Measurements from ENCODE around the gene RIMS1. TPM values are rescaled to one million over a fixed set of nuclear protein-coding genes. Genes with fewer than 3 reads are reported as not detected.
"Not testable (repeated sequence)": the region's sequence is repeated elsewhere in the genome, so short reads cannot be mapped to it uniquely, and the experiment has no call there.

Gene RIMS1
- total and polyA plus RNA-seq, 9 donors = 0.40 to 5.7 (median 0.71) TPM

DNA sequence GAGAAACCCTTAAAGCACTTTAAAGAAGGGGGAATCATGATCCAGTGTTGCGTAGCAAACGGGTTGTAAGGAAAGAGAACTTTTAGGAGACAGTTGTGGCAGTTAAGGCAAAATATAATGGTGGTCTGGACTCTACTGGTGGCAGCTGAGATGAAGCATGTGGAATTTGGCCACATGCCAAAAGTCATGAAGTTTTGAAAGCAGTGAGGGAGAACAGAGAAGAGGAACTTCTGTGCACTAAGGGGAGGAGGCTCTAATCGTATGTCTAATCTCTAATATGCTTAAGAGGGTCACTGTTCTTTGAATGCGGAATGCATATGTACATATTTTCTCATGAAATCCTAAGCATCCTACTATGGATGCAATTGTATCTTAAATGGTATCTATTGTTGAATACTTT is 91.5 kb downstream of the RIMS1 start:
- peak; percentile 14 for DNase-seq
- Histone ChIP-seq H3K4me3 (ENCODE audit: low read length) (no peak overlapping the region), H3K36me3 (ENCODE audit: control insufficient read depth, insufficient read depth, low read length) (no peaks in the 10 kb centered on the region), H3K27me3 (ENCODE audit: control insufficient read depth, insufficient read depth, low read length) (no peaks in the 10 kb centered on the region), H3K27ac (ENCODE audit: low read length) (no peak overlapping the region), H3K9me3 (replicated peaks; ENCODE audit: control insufficient read depth, low read depth, low read length) (no peaks in the 10 kb centered on the region), H3K4me1 (ENCODE audit: control insufficient read depth, insufficient read depth, low read length) (no peaks in the 10 kb centered on the region)
- 93% methylated on average over 2 of the region's 4 CpGs for WGBS (ENCODE audit: insufficient coverage)

DNA sequence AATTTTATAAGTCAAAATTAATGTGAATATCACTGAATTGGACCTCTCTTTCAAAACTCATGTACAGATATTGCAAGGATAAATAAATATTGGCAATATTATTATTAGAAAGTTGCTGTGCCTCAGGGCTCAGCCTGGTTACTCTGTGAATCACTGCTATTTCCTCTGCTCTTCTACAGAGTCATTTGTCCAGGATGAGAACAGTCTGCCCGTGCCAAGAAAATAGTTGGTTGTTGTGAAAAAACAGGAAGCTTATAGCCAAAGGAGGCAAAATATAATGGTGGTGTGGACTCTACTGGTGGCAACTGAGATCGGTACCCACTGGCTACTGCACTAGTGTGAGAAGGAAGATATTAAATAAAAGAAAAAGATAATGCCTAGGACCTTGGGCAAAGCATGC is 93.6 kb downstream of the RIMS1 start:
- DNase-seq = no peak
- no peak overlapping the region for H3K4me3 ChIP-seq (ENCODE audit: low read length)
- no peaks in the 10 kb centered on the region for H3K4me1 ChIP-seq (ENCODE audit: control insufficient read depth, insufficient read depth, low read length)
- WGBS (ENCODE audit: insufficient coverage) = 80% methylated on average over 1 of the region's 2 CpGs
- no peaks in the 10 kb centered on the region for H3K36me3 ChIP-seq (ENCODE audit: control insufficient read depth, insufficient read depth, low read length)
- no peak overlapping the region for H3K27ac ChIP-seq (ENCODE audit: low read length)
- H3K27me3 ChIP-seq (ENCODE audit: control insufficient read depth, insufficient read depth, low read length) = no peaks in the 10 kb centered on the region
- no peaks in the 10 kb centered on the region for H3K9me3 ChIP-seq (replicated peaks; ENCODE audit: control insufficient read depth, low read depth, low read length)

DNA sequence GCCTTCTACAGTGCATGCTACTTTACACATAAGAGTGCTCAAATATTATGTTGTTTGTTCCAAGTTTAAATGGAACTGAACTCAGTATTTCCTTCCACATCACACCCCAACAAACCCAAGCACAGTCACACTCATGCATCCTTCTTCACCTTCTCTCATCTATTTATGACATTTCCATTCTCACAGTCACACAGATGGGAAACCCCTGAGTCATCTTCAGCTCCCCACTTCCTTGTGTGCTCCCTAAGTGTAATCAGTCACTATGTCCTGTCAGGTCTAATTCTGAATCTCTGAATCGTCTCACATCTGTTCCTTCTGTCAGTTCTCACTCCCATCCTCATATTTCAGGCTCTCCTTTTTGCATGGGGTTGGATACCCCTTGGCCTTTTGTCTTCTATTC is 96.0 kb downstream of the RIMS1 start:
- Histone ChIP-seq H3K27ac (ENCODE audit: low read length) (no peak overlapping the region), H3K36me3 (ENCODE audit: control insufficient read depth, insufficient read depth, low read length) (no peaks in the 10 kb centered on the region), H3K27me3 (ENCODE audit: control insufficient read depth, insufficient read depth, low read length) (no peaks in the 10 kb centered on the region), H3K4me1 (ENCODE audit: control insufficient read depth, insufficient read depth, low read length) (no peaks in the 10 kb centered on the region), H3K9me3 (replicated peaks; ENCODE audit: control insufficient read depth, low read depth, low read length) (no peaks in the 10 kb centered on the region), H3K4me3 (ENCODE audit: low read length) (no peak overlapping the region)
- DNase-seq = no peak
- WGBS (ENCODE audit: insufficient coverage) = 50% methylated on average over 1 of the region's 1 CpG

DNA sequence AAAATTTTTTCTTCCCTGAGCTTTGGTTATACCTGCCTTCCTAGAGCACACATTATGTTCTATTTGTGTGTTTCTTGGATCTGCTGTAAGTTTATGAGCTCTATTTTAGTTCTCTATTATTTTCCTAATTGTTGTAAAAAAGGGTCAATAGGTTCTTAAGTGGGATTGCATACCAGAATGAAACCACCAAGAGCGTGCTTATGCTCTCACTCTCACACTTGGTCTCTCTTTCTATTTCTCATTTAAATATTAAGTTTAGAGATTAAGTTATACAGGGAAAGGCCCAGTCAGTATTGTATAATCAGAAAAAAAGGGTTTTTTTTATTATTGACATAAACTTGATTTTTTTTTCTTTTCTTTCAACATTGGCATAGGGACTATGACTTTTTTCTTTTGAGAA is 96.8 kb downstream of the RIMS1 start:
- Histone ChIP-seq H3K27me3 (ENCODE audit: control insufficient read depth, insufficient read depth, low read length) (no peaks in the 10 kb centered on the region), H3K36me3 (ENCODE audit: control insufficient read depth, insufficient read depth, low read length) (no peaks in the 10 kb centered on the region), H3K4me3 (ENCODE audit: low read length) (no peak overlapping the region), H3K4me1 (ENCODE audit: control insufficient read depth, insufficient read depth, low read length) (no peaks in the 10 kb centered on the region), H3K27ac (ENCODE audit: low read length) (no peak overlapping the region), H3K9me3 (replicated peaks; ENCODE audit: control insufficient read depth, low read depth, low read length) (no peaks in the 10 kb centered on the region)
- no peak for DNase-seq
- WGBS (ENCODE audit: insufficient coverage) = no CpG with 5 or more reads among the region's 1 CpG

DNA sequence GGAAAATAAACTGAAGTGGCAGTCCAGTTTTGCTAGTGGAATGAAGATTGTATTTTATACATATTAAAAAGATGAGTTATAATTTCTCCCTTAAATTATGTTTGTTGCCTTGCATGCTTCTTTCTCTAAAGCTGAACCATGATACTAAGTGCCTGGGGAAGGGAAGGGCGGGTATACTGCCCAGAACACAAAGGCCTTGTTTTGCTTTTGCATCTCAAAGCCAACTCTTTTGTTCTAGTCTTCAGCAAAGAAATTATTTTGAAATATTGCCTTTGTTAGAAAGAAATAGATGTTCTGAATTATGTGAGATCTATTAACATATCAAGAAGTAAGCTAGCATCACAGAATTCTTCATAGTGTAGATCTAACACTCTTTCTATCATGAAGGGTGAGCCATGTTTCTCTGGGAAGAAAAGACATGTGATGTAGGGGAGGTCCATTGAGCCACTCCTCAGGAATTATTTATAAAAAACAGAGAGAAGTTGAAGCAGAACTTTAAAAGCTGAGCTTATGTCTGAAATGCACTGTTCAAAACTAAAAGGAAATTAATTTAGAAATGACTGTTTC is 108.4 kb downstream of the RIMS1 start:
- Histone ChIP-seq H3K27me3 (ENCODE audit: control insufficient read depth, insufficient read depth, low read length) (no peaks in the 10 kb centered on the region), H3K9me3 (replicated peaks; ENCODE audit: control insufficient read depth, low read depth, low read length) (no peaks in the 10 kb centered on the region), H3K4me1 (ENCODE audit: control insufficient read depth, insufficient read depth, low read length) (no peaks in the 10 kb centered on the region), H3K27ac (ENCODE audit: low read length) (no peak overlapping the region), H3K36me3 (ENCODE audit: control insufficient read depth, insufficient read depth, low read length) (no peaks in the 10 kb centered on the region), H3K4me3 (ENCODE audit: low read length) (no peak overlapping the region)
- WGBS (ENCODE audit: insufficient coverage) = no CpG with 5 or more reads among the region's 1 CpG
- DNase-seq = peak; percentile 1

DNA sequence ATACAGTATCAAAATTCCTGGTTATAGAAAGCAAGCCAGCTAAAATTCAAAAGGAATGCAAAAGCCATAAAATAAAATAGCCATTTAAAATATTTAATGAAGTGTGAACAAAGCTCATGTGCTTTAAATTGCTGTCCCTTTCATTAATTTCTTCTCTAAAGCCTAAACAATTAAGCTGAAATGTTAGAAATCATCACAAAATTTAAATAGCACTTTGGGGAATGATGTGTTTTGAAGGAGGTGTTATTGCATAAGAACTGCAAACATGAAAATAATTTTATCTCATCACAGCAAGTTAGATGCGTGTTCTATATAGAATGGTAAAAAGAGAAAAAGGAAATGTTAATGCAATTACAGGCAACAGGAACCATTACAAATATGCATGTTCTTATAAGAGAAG is 111.0 kb downstream of the RIMS1 start:
- Histone ChIP-seq H3K27me3 (ENCODE audit: control insufficient read depth, insufficient read depth, low read length) (no peaks in the 10 kb centered on the region), H3K36me3 (ENCODE audit: control insufficient read depth, insufficient read depth, low read length) (no peaks in the 10 kb centered on the region), H3K4me1 (ENCODE audit: control insufficient read depth, insufficient read depth, low read length) (no peaks in the 10 kb centered on the region), H3K4me3 (ENCODE audit: low read length) (no peak overlapping the region), H3K9me3 (replicated peaks; ENCODE audit: control insufficient read depth, low read depth, low read length) (no peaks in the 10 kb centered on the region), H3K27ac (ENCODE audit: low read length) (no peak overlapping the region)
- no peak for DNase-seq
- WGBS (ENCODE audit: insufficient coverage) = no CpG with 5 or more reads among the region's 1 CpG

DNA sequence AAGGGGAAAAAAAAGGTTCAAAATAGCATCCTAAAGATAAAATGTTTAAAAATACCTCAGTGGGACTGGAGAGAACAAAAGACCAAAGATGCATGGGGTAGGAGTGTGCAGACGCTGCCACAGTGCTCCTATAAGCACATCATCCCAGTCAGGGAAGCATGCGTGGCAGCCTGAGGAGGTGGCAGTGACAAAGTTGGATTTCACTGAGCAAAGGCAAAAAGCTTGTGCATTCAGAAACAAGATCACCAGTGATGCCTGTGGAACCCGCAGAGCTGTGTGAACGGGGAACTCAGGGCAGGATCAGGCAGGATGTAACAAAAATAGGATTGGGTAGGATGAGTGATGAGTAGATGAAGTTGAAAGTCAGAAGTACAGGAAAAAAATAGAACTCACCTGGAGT is 116.1 kb downstream of the RIMS1 start:
- 76% methylated on average over 4 of the region's 4 CpGs for WGBS (ENCODE audit: insufficient coverage)
- Histone ChIP-seq H3K27ac (ENCODE audit: low read length) (no peak overlapping the region), H3K27me3 (ENCODE audit: control insufficient read depth, insufficient read depth, low read length) (no peaks in the 10 kb centered on the region), H3K9me3 (replicated peaks; ENCODE audit: control insufficient read depth, low read depth, low read length) (peaks cover 13% of the 10 kb centered on the region), H3K4me3 (ENCODE audit: low read length) (no peak overlapping the region), H3K36me3 (ENCODE audit: control insufficient read depth, insufficient read depth, low read length) (no peaks in the 10 kb centered on the region), H3K4me1 (ENCODE audit: control insufficient read depth, insufficient read depth, low read length) (no peaks in the 10 kb centered on the region)
- no peak for DNase-seq

DNA sequence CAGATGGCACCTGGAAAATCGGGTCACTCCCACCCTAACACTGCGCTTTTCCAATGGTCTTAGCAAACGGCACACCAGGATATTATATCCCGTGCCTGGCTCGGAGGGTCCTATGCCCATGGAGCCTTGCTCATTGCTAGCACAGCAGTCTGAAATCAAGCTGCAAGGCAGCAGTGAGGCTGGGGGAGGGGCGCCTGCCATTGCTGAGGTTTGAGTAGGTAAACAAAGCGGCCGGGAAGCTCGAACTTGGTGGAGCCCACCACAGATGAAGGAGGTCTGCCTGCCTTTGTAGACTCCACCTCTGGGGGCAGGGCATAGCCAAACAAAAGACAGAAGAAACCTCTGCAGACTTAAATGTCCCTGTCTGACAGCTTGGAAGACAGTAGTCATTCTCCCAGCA is 120.2 kb downstream of the RIMS1 start:
- not testable (repeated sequence) for H3K4me3 ChIP-seq (ENCODE audit: low read length); H3K36me3 ChIP-seq (ENCODE audit: control insufficient read depth, insufficient read depth, low read length); H3K27me3 ChIP-seq (ENCODE audit: control insufficient read depth, insufficient read depth, low read length); DNase-seq; H3K27ac ChIP-seq (ENCODE audit: low read length); H3K4me1 ChIP-seq (ENCODE audit: control insufficient read depth, insufficient read depth, low read length)
- H3K9me3 ChIP-seq (replicated peaks; ENCODE audit: control insufficient read depth, low read depth, low read length) = peaks cover 13% of the 10 kb centered on the region
- 94% methylated on average over 5 of the region's 9 CpGs for WGBS (ENCODE audit: insufficient coverage)

DNA sequence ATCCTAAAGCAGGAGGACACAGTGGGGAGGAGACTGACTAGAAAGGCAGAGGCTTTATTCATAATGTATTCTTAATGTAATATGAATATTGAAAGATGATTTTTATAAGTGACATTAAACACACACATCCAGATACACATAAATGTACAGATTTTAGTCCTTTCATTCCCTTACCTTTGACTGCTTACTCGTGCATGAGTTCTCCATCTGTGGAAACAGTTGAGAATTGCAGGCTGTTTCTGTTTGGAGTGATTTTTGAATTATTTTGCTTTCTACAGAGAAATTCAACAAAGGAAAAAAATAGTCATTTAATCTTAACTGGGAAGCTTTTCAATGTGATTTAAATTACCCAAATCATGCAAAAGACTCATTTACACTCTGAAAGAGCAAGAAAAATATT is 136.5 kb downstream of the RIMS1 start:
- DNase-seq = peak; percentile 2
- H3K4me3 ChIP-seq (ENCODE audit: low read length) = no peak overlapping the region
- WGBS (ENCODE audit: insufficient coverage) = no CpG with 5 or more reads among the region's 1 CpG
- H3K27ac ChIP-seq (ENCODE audit: low read length) = no peak overlapping the region
- no peaks in the 10 kb centered on the region for H3K27me3 ChIP-seq (ENCODE audit: control insufficient read depth, insufficient read depth, low read length)
- H3K9me3 ChIP-seq (replicated peaks; ENCODE audit: control insufficient read depth, low read depth, low read length) = no peaks in the 10 kb centered on the region
- H3K36me3 ChIP-seq (ENCODE audit: control insufficient read depth, insufficient read depth, low read length) = no peaks in the 10 kb centered on the region
- no peaks in the 10 kb centered on the region for H3K4me1 ChIP-seq (ENCODE audit: control insufficient read depth, insufficient read depth, low read length)

DNA sequence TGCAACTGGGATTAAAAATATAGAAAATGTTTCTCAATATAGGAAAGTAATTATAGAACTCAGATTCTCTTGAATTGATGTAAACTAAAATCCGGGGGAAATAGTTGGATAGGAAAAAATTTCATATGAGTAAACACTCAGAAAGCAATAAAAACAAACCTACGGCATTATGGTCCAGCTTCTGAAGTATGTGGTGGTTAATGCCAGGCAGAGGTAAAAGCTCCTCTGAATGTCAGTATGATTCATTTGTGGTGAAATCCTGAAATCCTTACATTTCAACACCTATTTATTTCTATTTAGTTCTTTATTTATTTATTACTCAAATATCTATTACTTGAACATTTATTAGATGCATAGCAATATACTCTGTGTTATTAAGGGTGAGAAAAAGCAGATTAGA is 145.1 kb downstream of the RIMS1 start:
- no peaks in the 10 kb centered on the region for H3K27me3 ChIP-seq (ENCODE audit: control insufficient read depth, insufficient read depth, low read length)
- H3K4me3 ChIP-seq (ENCODE audit: low read length) = no peak overlapping the region
- DNase-seq = no peak
- no peaks in the 10 kb centered on the region for H3K36me3 ChIP-seq (ENCODE audit: control insufficient read depth, insufficient read depth, low read length)
- no peak overlapping the region for H3K27ac ChIP-seq (ENCODE audit: low read length)
- H3K9me3 ChIP-seq (replicated peaks; ENCODE audit: control insufficient read depth, low read depth, low read length) = no peaks in the 10 kb centered on the region
- WGBS (ENCODE audit: insufficient coverage) = no CpG with 5 or more reads among the region's 2 CpGs
- H3K4me1 ChIP-seq (ENCODE audit: control insufficient read depth, insufficient read depth, low read length) = no peaks in the 10 kb centered on the region

DNA sequence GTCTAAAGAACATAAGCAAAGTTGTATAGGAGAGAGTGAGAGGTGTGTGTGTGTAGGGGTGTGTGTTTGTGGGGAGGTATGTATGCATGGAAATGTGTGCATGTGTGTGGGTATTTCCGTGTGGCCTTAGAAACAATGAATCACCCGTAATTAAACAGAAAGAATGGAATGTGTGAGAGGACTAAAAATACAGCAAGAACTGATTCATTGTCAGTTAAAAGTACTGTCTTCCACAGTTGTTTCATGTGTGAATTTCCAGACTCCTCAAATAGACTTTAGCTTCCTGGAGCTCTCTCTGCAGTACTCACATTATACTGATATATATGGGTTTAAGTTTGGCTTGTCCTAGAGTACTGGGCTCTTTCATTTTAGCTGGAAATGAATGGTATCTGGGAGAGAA is 145.7 kb downstream of the RIMS1 start:
- DNase-seq = no peak
- WGBS (ENCODE audit: insufficient coverage) = 60% methylated on average over 1 of the region's 2 CpGs

More for the DNA sequence above, 145.7 kb downstream of the RIMS1 start:
- Histone ChIP-seq H3K9me3 (replicated peaks; ENCODE audit: control insufficient read depth, low read depth, low read length) (no peaks in the 10 kb centered on the region), H3K36me3 (ENCODE audit: control insufficient read depth, insufficient read depth, low read length) (no peaks in the 10 kb centered on the region), H3K4me3 (ENCODE audit: low read length) (no peak overlapping the region), H3K4me1 (ENCODE audit: control insufficient read depth, insufficient read depth, low read length) (no peaks in the 10 kb centered on the region), H3K27me3 (ENCODE audit: control insufficient read depth, insufficient read depth, low read length) (no peaks in the 10 kb centered on the region), H3K27ac (ENCODE audit: low read length) (no peak overlapping the region)

All from muscle of leg (tissue), 11 donors.